ENCODE measurements around the gene EPHA1.
"Not testable (repeated sequence)": the region's sequence is repeated elsewhere in the genome, so short reads cannot be mapped to it uniquely, and the experiment has no call there.

EPHA1 gene

GRCh38 chr7:143422033-143422432, 13.4 kb upstream of the EPHA1 start:
- no peak for DNase-seq (ENCODE audit: low read depth, low spot score)
- no peaks in the 10 kb centered on the region for H3K36me3 ChIP-seq (ENCODE audit: insufficient read depth, low read length)
- H3K9me3 ChIP-seq (ENCODE audit: low read depth, low read length), result no peaks in the 10 kb centered on the region
- no peak for TF ChIP-seq EZH2 (IDR thresholded peaks at IDR 0.05)
- TF ChIP-seq FOXP2 (optimal IDR thresholded peaks at IDR 0.05; ENCODE audit: control extremely low read depth, extremely low read length, insufficient read depth), result no peak
- no peak for TF ChIP-seq POLR2AphosphoS5 (IDR thresholded peaks at IDR 0.05; ENCODE audit: borderline replicate concordance, low read depth, low read length)
- no peak overlapping the region for H3K9ac ChIP-seq (ENCODE audit: insufficient read length)
- no peak overlapping the region for H3K27ac ChIP-seq
- no peak overlapping the region for H3K4me3 ChIP-seq

DNA sequence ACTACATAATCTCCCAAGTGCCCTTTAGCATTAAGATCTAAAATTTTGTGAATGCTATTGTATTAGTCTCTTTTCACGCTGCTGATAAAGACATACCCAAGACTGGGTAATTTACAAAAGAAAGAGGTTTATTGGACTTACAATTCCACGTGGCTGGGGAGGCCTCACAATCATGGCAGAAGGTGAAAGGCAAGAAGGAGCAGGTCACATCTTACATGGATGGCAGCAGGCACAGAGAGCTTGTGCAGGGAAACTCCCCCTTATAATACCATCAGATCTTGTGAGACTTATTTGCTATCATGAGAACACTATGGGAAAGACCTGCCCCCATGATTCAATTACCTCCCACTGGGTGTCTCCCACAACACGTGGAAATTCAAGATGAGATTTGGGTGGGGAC, 12.0 kb upstream of the EPHA1 start:
- H3K27ac ChIP-seq; H3K36me3 ChIP-seq (ENCODE audit: insufficient read depth, low read length); DNase-seq (ENCODE audit: low read depth, low spot score); H3K9ac ChIP-seq (ENCODE audit: insufficient read length); H3K9me3 ChIP-seq (ENCODE audit: low read depth, low read length); H3K4me3 ChIP-seq: not testable (repeated sequence)

- Histone ChIP-seq H3K9ac (ENCODE audit: insufficient read length) (no peak overlapping the region), H3K36me3 (ENCODE audit: insufficient read depth, low read length) (no peaks in the 10 kb centered on the region), H3K4me3 (no peak overlapping the region), H3K9me3 (ENCODE audit: low read depth, low read length) (no peaks in the 10 kb centered on the region), H3K27ac (no peak overlapping the region)
- DNase-seq (ENCODE audit: low read depth, low spot score), result no peak
- no peak for TF ChIP-seq EZH2 (IDR thresholded peaks at IDR 0.05)
- TF ChIP-seq POLR2AphosphoS5 (IDR thresholded peaks at IDR 0.05; ENCODE audit: borderline replicate concordance, low read depth, low read length), result no peak
- no peak for TF ChIP-seq FOXP2 (optimal IDR thresholded peaks at IDR 0.05; ENCODE audit: control extremely low read depth, extremely low read length, insufficient read depth)
These were observed 11.2 kb upstream of the EPHA1 start for GRCh38 chr7:143419880-143420279.

DNA sequence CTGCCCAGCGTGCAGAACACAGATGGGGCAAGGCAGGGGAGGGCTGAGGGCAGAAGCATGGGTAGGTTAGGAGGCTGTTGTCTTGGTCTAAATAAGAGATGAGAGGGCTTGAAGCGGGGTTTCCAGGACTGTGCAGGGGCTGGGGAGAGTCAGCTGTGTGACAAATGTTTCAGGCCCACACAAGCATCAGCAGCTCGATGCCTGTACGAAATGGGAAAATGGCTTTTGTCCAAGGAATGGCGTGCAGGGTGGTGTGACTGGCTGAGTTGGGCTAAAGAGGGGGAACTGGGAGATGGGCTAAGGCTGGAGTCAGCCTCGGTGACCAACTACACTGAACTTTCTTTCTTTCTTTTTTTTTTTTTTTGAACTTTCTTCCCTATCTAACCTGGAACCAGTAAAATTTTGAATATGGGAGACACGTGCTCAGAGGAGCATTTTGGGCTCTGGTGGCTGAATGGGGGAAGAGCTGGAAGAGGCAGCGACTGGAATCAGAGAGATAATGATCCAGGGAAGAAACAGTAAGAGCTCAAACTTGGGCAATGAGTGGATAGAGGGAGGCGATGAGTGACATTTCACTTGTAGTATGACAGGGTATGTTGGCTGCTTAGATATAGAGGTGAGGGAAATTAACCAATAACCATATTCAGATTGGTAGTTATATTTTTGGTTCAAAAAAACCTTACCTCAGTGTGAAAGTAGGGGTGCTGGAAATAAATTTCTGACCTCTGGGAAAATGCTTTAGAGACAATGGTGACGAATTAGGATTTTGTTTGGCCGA, 10.2 kb upstream of the EPHA1 start:
- Histone ChIP-seq H3K9ac (ENCODE audit: insufficient read length) (no peak overlapping the region), H3K4me3 (no peak overlapping the region), H3K9me3 (ENCODE audit: low read depth, low read length) (no peaks in the 10 kb centered on the region), H3K36me3 (ENCODE audit: insufficient read depth, low read length) (no peaks in the 10 kb centered on the region), H3K27ac (no peak overlapping the region)
- no peak for DNase-seq (ENCODE audit: low read depth, low spot score)
- TF ChIP-seq FOXP2 (optimal IDR thresholded peaks at IDR 0.05; ENCODE audit: control extremely low read depth, extremely low read length, insufficient read depth) (no peak), POLR2AphosphoS5 (IDR thresholded peaks at IDR 0.05; ENCODE audit: borderline replicate concordance, low read depth, low read length) (no peak), EZH2 (IDR thresholded peaks at IDR 0.05) (no peak)

- TF ChIP-seq FOXP2 (optimal IDR thresholded peaks at IDR 0.05; ENCODE audit: control extremely low read depth, extremely low read length, insufficient read depth) (no peak), EZH2 (IDR thresholded peaks at IDR 0.05) (no peak), POLR2AphosphoS5 (IDR thresholded peaks at IDR 0.05; ENCODE audit: borderline replicate concordance, low read depth, low read length) (no peak)
- H3K36me3 ChIP-seq (ENCODE audit: insufficient read depth, low read length), result no peaks in the 10 kb centered on the region
- H3K4me3 ChIP-seq, result no peak overlapping the region
- H3K9me3 ChIP-seq (ENCODE audit: low read depth, low read length), result no peaks in the 10 kb centered on the region
- no peak for DNase-seq (ENCODE audit: low read depth, low spot score)
- H3K9ac ChIP-seq (ENCODE audit: insufficient read length), result no peak overlapping the region
- no peak overlapping the region for H3K27ac ChIP-seq
These were observed 9.2 kb upstream of the EPHA1 start for GRCh38 chr7:143417734-143418383.

DNA sequence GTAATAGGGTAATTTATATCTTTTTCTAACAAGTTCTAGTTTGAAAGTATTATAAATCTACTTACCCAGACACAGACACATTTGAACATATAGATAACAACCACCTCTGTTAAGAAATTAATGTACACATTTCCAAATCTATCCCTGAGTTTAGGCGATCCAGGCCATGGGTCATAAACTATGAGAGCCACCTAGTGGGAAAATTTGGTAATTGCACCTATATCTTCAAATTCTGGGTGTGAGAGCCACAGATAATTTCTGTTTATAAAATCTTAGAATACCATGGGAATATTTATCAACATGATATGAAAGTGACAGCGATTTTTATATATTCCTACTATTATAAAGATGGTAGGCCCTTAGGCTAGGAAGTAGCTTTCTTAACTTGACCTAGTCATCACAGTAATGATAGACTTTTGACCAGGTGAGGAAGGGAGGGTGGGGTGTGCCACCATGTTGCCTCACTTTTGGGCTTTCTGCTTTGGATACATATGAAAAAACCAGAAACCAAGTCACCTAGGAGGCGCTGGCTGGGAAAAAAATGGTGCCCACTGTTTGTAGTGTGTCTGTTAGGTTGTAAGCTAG, 8.0 kb upstream of the EPHA1 start:
- Histone ChIP-seq H3K9me3 (ENCODE audit: low read depth, low read length) (no peaks in the 10 kb centered on the region), H3K9ac (ENCODE audit: insufficient read length) (no peak overlapping the region), H3K27ac (no peak overlapping the region), H3K36me3 (ENCODE audit: insufficient read depth, low read length) (no peaks in the 10 kb centered on the region), H3K4me3 (no peak overlapping the region)
- TF ChIP-seq FOXP2 (optimal IDR thresholded peaks at IDR 0.05; ENCODE audit: control extremely low read depth, extremely low read length, insufficient read depth) (no peak), EZH2 (IDR thresholded peaks at IDR 0.05) (no peak), POLR2AphosphoS5 (IDR thresholded peaks at IDR 0.05; ENCODE audit: borderline replicate concordance, low read depth, low read length) (no peak)
- DNase-seq (ENCODE audit: low read depth, low spot score), result peak; percentile 40

DNA sequence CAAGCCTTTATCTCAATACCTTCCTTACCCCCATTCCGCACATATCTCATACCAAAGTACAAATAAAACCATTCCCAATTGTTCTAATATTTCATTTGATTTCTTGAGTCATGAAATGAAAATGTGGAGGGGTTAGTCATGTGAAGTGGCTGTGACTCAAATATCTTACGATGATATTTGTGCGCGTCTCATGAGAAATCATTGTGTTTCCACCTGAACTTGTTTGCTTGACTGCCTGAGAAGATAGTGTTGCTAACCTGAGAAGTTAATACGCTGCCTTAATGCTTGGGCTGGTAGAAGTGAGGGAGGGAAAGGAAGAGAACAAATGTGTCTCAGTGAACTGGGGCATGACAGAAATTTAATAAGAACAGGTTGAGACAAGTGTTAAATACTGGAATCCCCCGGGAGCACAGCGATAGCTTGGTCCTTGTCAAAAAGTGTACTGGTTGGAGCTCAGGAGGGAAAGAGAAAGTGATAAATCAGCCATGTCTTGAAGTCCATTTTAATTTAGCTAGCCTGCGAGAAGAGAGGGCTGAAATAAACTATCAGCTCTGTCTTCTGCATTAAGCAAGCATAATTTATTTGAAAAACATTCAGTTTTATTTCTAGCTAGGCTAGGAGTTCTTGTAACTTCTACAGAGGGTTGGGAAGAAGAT, 7.2 kb upstream of the EPHA1 start:
- no peak overlapping the region for H3K9ac ChIP-seq (ENCODE audit: insufficient read length)
- DNase-seq (ENCODE audit: low read depth, low spot score), result no peak
- TF ChIP-seq FOXP2 (optimal IDR thresholded peaks at IDR 0.05; ENCODE audit: control extremely low read depth, extremely low read length, insufficient read depth) (no peak), EZH2 (IDR thresholded peaks at IDR 0.05) (no peak)

GRCh38 chr7:143415209-143415608, 6.6 kb upstream of the EPHA1 start:
- not testable (repeated sequence) for H3K9me3 ChIP-seq (ENCODE audit: low read depth, low read length); H3K9ac ChIP-seq (ENCODE audit: insufficient read length); H3K27ac ChIP-seq; H3K36me3 ChIP-seq (ENCODE audit: insufficient read depth, low read length); H3K4me3 ChIP-seq; DNase-seq (ENCODE audit: low read depth, low spot score)

More for the DNA sequence above, 7.2 kb upstream of the EPHA1 start:
- Histone ChIP-seq H3K27ac (no peak overlapping the region), H3K4me3 (no peak overlapping the region), H3K9me3 (ENCODE audit: low read depth, low read length) (no peaks in the 10 kb centered on the region), H3K36me3 (ENCODE audit: insufficient read depth, low read length) (no peaks in the 10 kb centered on the region)
